K562 treated with DMSO at 1 percent for 48 hours (cell line): ENCODE data around the gene HSPBAP1. TPM values are rescaled to one million over a fixed set of nuclear protein-coding genes. Genes with fewer than 3 reads are reported as not detected.

Source experiments
- total RNA-seq: library from RNA; unstranded; fragments of 300-600 nt; gene quantifications from 2 replicates; pipeline ENCODE4 v1.2.3, GENCODE V29; 2022; ENCODE audit warnings: low replicate concordance; ENCODE audit errors: extremely low read depth

The HSPBAP1 gene
- total RNA-seq = not detected in 2 replicates

GRCh38 chr3:122793568-122794416 is at the start of gene HSPBAP1:
Gene HSPBAP1 (minus strand): TSS chr3:122793831. CDS start chr3:122793680, 151 bp downstream.

GRCh38 chr3:122794779-122795673 is 1.4 kb upstream of the HSPBAP1 start, which contains the start of gene SLC49A4:
Gene SLC49A4 (plus strand): TSS chr3:122795069. CDS start chr3:122795193, 124 bp downstream.

Other genes starting within 250 kb of the HSPBAP1 start
- not detected in 2 replicates for gene PARP9, start 229.5 kb downstream of the HSPBAP1 start, total RNA-seq
- gene DTX3L, start 229.5 kb downstream of the HSPBAP1 start, total RNA-seq = not detected in 2 replicates
- not detected in 2 replicates for gene PARP15, start 216.2 kb downstream of the HSPBAP1 start, total RNA-seq
- gene PARP14, start 113.0 kb downstream of the HSPBAP1 start, total RNA-seq = not detected in 2 replicates
- gene SLC49A4, start 1.2 kb upstream of the HSPBAP1 start, total RNA-seq = not detected in 2 replicates
- gene SEMA5B, start 233.9 kb upstream of the HSPBAP1 start, total RNA-seq = not detected in 2 replicates